H9 (cell line): ENCODE data around the gene ZNF627. TPM values are rescaled to one million over a fixed set of nuclear protein-coding genes. Genes with fewer than 3 reads are reported as not detected.

Source experiments
- DNase-seq: peaks from one replicate; pipeline ENCODE4 v3.0.0-alpha.2; 2017
- H2AFZ ChIP-seq: one replicate; pipeline ENCODE4 v1.6.1; 2013; ENCODE audit warnings: mild to moderate bottlenecking, low read length, control low read depth, moderate library complexity
- H2AK5ac ChIP-seq: 2 replicates; pipeline ENCODE4 v1.6.1; 2013; ENCODE audit warnings: low read length, control low read depth, mixed read lengths; ENCODE audit not compliant: insufficient read length
- H2BK120ac ChIP-seq: one replicate; pipeline ENCODE4 v1.6.1; 2013; ENCODE audit warnings: low read depth, mild to moderate bottlenecking, low read length, control low read depth, inconsistent platforms; ENCODE audit not compliant: poor library complexity, severe bottlenecking
- H2BK12ac ChIP-seq: 2 replicates; pipeline ENCODE4 v1.6.1; 2013; ENCODE audit warnings: low read length, control low read depth, mixed read lengths, low read depth; ENCODE audit not compliant: insufficient read length
- H2BK15ac ChIP-seq: 2 replicates; pipeline ENCODE4 v1.6.1; 2013; ENCODE audit warnings: low read depth, low read length, control low read depth
- H2BK20ac ChIP-seq: one replicate; pipeline ENCODE4 v1.6.1; 2013; ENCODE audit warnings: low read depth, mild to moderate bottlenecking, low read length, control low read depth, inconsistent platforms; ENCODE audit not compliant: poor library complexity, severe bottlenecking
- H2BK5ac ChIP-seq: 2 replicates; pipeline ENCODE4 v1.6.1; 2013; ENCODE audit warnings: low read length, control low read depth, mixed read lengths; ENCODE audit not compliant: insufficient read length
- H3K14ac ChIP-seq: 2 replicates; pipeline ENCODE4 v1.6.1; 2013; ENCODE audit warnings: low read length, control low read depth; ENCODE audit not compliant: insufficient read depth
- H3K18ac ChIP-seq: 2 replicates; pipeline ENCODE4 v1.6.1; 2013; ENCODE audit warnings: low read depth, mild to moderate bottlenecking, mixed read lengths, low read length, control low read depth; ENCODE audit not compliant: insufficient read length
- H3K23ac ChIP-seq: 2 replicates; pipeline ENCODE4 v1.6.1; 2013; ENCODE audit warnings: low read length, control low read depth, mixed read lengths, low read depth; ENCODE audit not compliant: insufficient read length
- H3K23me2 ChIP-seq: 2 replicates; pipeline ENCODE4 v1.6.1; 2013; ENCODE audit warnings: low read depth, mild to moderate bottlenecking, mixed read lengths, low read length, control low read depth; ENCODE audit not compliant: insufficient read length, poor library complexity, severe bottlenecking
- H3K27ac ChIP-seq: 2 replicates; pipeline ENCODE4 v1.5.1; 2013; ENCODE audit warnings: low read length, control low read depth, mixed read lengths, low read depth; ENCODE audit not compliant: insufficient read length
- H3K27me3 ChIP-seq: 2 replicates; pipeline ENCODE4 v1.6.1; 2013; ENCODE audit warnings: low read length, control low read depth, inconsistent platforms; ENCODE audit not compliant: insufficient read depth
- H3K4ac ChIP-seq: 2 replicates; pipeline ENCODE4 v1.6.1; 2013; ENCODE audit warnings: low read depth, mild to moderate bottlenecking, control low read depth, inconsistent platforms, low read length, moderate library complexity
- H3K4me1 ChIP-seq: 2 replicates; pipeline ENCODE4 v1.6.1; 2013; ENCODE audit warnings: low read length, control low read depth, inconsistent platforms; ENCODE audit not compliant: insufficient read depth
- H3K4me2 ChIP-seq: 2 replicates; pipeline ENCODE4 v1.6.1; 2013; ENCODE audit warnings: low read length, control low read depth, mixed read lengths; ENCODE audit not compliant: insufficient read length, insufficient read depth
- H3K56ac ChIP-seq: 2 replicates; pipeline ENCODE4 v1.6.1; 2013; ENCODE audit warnings: low read depth, mild to moderate bottlenecking, mixed read lengths, low read length, control low read depth; ENCODE audit not compliant: insufficient read length
- H3K79me1 ChIP-seq: 2 replicates; pipeline ENCODE4 v1.6.1; 2013; ENCODE audit warnings: low read depth, mild to moderate bottlenecking, moderate library complexity, low read length, control low read depth, inconsistent platforms; ENCODE audit not compliant: insufficient read depth, poor library complexity, severe bottlenecking
- H3K79me2 ChIP-seq: 2 replicates; pipeline ENCODE4 v1.6.1; 2013; ENCODE audit warnings: low read length, control low read depth, inconsistent platforms; ENCODE audit not compliant: insufficient read depth
- H3K9ac ChIP-seq: 2 replicates; pipeline ENCODE4 v1.6.1; 2013; ENCODE audit warnings: low read length, control low read depth, mixed read lengths; ENCODE audit not compliant: insufficient read length; ENCODE audit errors: extremely low read depth
- H3K9me3 ChIP-seq: one replicate; pipeline ENCODE4 v1.6.1; 2013; ENCODE audit warnings: low read depth, low read length, inconsistent platforms; ENCODE audit not compliant: control insufficient read depth
- H3T11ph ChIP-seq: one replicate; pipeline ENCODE4 v1.6.1; 2013; ENCODE audit warnings: mild to moderate bottlenecking, low read length, control low read depth, inconsistent platforms
- H4K20me1 ChIP-seq: one replicate; pipeline ENCODE4 v1.6.1; 2013; ENCODE audit not compliant: control insufficient read depth, insufficient read length, insufficient read depth
- H4K5ac ChIP-seq: 2 replicates; pipeline ENCODE4 v1.6.1; 2013; ENCODE audit warnings: low read depth, mild to moderate bottlenecking, mixed read lengths, low read length, control low read depth; ENCODE audit not compliant: insufficient read length
- H4K8ac ChIP-seq: replicated peaks from 2 replicates; pipeline ENCODE4 v1.6.1; 2013; ENCODE audit warnings: low read length, control low read depth, mixed read lengths, low read depth; ENCODE audit not compliant: insufficient read length
- H4K91ac ChIP-seq: 2 replicates; pipeline ENCODE4 v1.6.1; 2013; ENCODE audit warnings: low read depth, mild to moderate bottlenecking, moderate library complexity, mixed read lengths, low read length, control low read depth; ENCODE audit not compliant: insufficient read length
- H3K27ac Mint-ChIP-seq, 3 experiments: 2 replicates in 2 of 3; 3 replicates in 1 of 3; pipeline ENCODE4 v1.8.0; 2020 to 2021; ENCODE audit warnings: mixed read lengths in 3 of 3, mild to moderate bottlenecking in 1 of 3, moderate library complexity in 1 of 3
- H3K27me3 Mint-ChIP-seq: 2 replicates; pipeline ENCODE4 v1.8.0; 2021; ENCODE audit warnings: low read depth, mild to moderate bottlenecking, moderate library complexity, mixed read lengths
- H3K36me3 Mint-ChIP-seq, 3 experiments: 2 replicates in 2 of 3; 3 replicates in 1 of 3; pipeline ENCODE4 v1.8.0; 2020 to 2021; ENCODE audit warnings: low read depth in 3 of 3, mixed read lengths in 3 of 3; ENCODE audit not compliant: insufficient read depth in 1 of 3
- H3K4me1 Mint-ChIP-seq, 2 experiments: 2 replicates each; pipeline ENCODE4 v1.8.0; 2020; ENCODE audit warnings: mixed read lengths in 2 of 2
- H3K4me3 Mint-ChIP-seq, 2 experiments: 2 replicates in 1 of 2; 3 replicates in 1 of 2; pipeline ENCODE4 v1.8.0; 2020 to 2021; ENCODE audit warnings: mild to moderate bottlenecking in 2 of 2, mixed read lengths in 2 of 2, moderate library complexity in 1 of 2
- H3K9me3 Mint-ChIP-seq, 2 experiments: 2 replicates in 1 of 2; 3 replicates in 1 of 2; pipeline ENCODE4 v1.8.0; 2020; ENCODE audit warnings: mild to moderate bottlenecking in 2 of 2, mixed read lengths in 2 of 2, moderate library complexity in 1 of 2
- CTCF ChIP-seq: fragments of 200-600 bp; sonication (generic); conservative IDR thresholded peaks from 3 replicates; pipeline ENCODE4 v1.8.0; 2021; ENCODE audit warnings: antibody characterized with exemption, mild to moderate bottlenecking
- whole genome bisulfite sequencing: extraction: QIAGEN DNeasy Blood & Tissue Kit; methylation state at CpG from one replicate; pipeline ENCODE4 v1.1.7; 2013; ENCODE audit warnings: missing lambda C conversion rate, low lambda C conversion rate, mixed read lengths; ENCODE audit not compliant: insufficient read length; ENCODE audit errors: extremely low coverage; 5-methylcytosine and 5-hydroxymethylcytosine counted together
- total RNA-seq: library from RNA; stranded (reverse); gene quantifications from 2 replicates; pipeline ENCODE4 v1.2.1, GENCODE V29; 2021

ZNF627 gene
- total RNA-seq, 1 experiment from 2014 or later, result 12.8 TPM

- no peak overlapping the region for H4K8ac ChIP-seq
- no peaks in the 10 kb centered on the region for H3K79me2 ChIP-seq
- H4K5ac ChIP-seq, result no peak overlapping the region
- Mint-ChIP-seq H3K27me3 (peaks cover 4% of the 10 kb centered on the region), H3K9me3 (no peaks in the 10 kb centered on the region; a peak in 1 of 5 replicates), H3K4me1 (peaks cover 2% of the 10 kb centered on the region in 2 experiments; a peak in 1 of 4 replicates), H3K27ac (0 out of 7 replicates have a peak overlapping the region, but pooled peaks of 2 of the 3 experiments have one; percentile 42 to 44), H3K4me3 (no peak overlapping the region), H3K36me3 (no peaks in the 10 kb centered on the region)
- peak; percentile 81 for DNase-seq
- H3T11ph ChIP-seq, result no peak overlapping the region
- H3K23ac ChIP-seq, result no peak overlapping the region
- no peak overlapping the region for H2AK5ac ChIP-seq
- TF ChIP-seq CTCF, result peak; percentile 86
- H4K20me1 ChIP-seq, result no peaks in the 10 kb centered on the region
- no CpG with 5 or more reads among the region's 7 CpGs for WGBS
- no peaks in the 10 kb centered on the region for H3K79me1 ChIP-seq
- no peak overlapping the region for H4K91ac ChIP-seq
- no peaks in the 10 kb centered on the region for H3K23me2 ChIP-seq
- H3K27ac ChIP-seq, result no peak overlapping the region
- H3K4ac ChIP-seq, result no peak overlapping the region
- no peak overlapping the region for H2BK120ac ChIP-seq
- no peak overlapping the region for H2BK20ac ChIP-seq
- H2BK5ac ChIP-seq, result no peak overlapping the region
- no peak overlapping the region for H2BK15ac ChIP-seq
- H2AFZ ChIP-seq, result no peak overlapping the region
- no peak overlapping the region for H3K56ac ChIP-seq
- no peaks in the 10 kb centered on the region for H3K9me3 ChIP-seq
- H3K18ac ChIP-seq, result no peak overlapping the region
- no peaks in the 10 kb centered on the region for H3K4me1 ChIP-seq
- no peaks in the 10 kb centered on the region for H3K27me3 ChIP-seq
- no peak overlapping the region for H3K9ac ChIP-seq
- no peak overlapping the region for H2BK12ac ChIP-seq
- H3K14ac ChIP-seq, result no peak overlapping the region
- no peak overlapping the region for H3K4me2 ChIP-seq
Measured at GRCh38 chr19:11587302-11587974, 9.8 kb upstream of the ZNF627 start.
